GM10266 (cell line): ENCODE results near the gene OSBPL10.

Experiments
- DNase-seq: peaks from one replicate; pipeline ENCODE4 v3.0.0; 2012; ENCODE audit errors: extremely low spot score
- TF ChIP-seq, protein P1 (sequence below): IDR thresholded peaks from 2 replicates; pipeline ENCODE4 v1.5.1; 2012; ENCODE audit warnings: mild to moderate bottlenecking, low read depth; ENCODE audit not compliant: control insufficient read depth, insufficient read depth; ENCODE audit errors: missing control alignments

The OSBPL10 gene

DNA sequence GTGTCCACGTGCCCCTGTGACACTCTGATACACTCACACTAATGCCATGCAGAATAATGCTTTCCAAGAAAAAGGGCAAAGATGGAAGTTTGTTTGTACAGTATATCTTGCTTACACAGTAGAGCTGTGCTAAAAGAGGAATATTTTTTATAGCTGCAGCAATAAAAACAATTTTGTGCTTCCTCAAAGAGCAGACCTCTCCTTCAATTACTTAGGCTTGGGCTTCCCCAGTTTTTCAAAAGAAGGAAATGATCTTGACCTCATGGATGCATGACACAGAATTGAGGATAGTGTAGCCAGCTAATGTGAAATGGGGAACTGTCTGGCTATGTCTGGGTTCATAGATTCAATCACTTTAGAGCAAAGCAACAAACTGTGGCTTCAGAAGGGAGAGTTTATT is 310.9 kb downstream of the OSBPL10 start:
- TF ChIP-seq, protein P1, sequence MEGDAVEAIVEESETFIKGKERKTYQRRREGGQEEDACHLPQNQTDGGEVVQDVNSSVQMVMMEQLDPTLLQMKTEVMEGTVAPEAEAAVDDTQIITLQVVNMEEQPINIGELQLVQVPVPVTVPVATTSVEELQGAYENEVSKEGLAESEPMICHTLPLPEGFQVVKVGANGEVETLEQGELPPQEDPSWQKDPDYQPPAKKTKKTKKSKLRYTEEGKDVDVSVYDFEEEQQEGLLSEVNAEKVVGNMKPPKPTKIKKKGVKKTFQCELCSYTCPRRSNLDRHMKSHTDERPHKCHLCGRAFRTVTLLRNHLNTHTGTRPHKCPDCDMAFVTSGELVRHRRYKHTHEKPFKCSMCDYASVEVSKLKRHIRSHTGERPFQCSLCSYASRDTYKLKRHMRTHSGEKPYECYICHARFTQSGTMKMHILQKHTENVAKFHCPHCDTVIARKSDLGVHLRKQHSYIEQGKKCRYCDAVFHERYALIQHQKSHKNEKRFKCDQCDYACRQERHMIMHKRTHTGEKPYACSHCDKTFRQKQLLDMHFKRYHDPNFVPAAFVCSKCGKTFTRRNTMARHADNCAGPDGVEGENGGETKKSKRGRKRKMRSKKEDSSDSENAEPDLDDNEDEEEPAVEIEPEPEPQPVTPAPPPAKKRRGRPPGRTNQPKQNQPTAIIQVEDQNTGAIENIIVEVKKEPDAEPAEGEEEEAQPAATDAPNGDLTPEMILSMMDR = no peak
- no peak for DNase-seq

DNA sequence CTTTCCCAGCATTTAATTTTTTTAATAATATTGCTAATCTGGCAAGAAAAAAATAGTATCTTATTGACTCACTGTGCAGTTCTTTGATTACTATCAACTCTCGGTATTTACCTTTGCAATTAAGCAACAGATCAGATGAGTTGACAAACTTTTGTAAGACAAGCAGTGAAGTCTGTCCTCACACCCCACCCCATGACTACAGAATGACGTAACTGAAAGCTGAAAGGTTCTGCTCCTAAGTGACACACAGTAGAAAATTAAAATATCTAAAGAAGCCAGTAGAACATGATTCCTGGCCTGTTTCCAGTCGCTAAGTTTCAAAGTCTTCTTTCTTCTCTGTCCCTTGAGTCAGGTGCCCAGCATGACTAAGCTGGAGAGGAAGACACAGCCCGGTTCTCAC is 312.8 kb downstream of the OSBPL10 start:
- TF ChIP-seq, protein P1 = no peak
- no peak for DNase-seq

DNA sequence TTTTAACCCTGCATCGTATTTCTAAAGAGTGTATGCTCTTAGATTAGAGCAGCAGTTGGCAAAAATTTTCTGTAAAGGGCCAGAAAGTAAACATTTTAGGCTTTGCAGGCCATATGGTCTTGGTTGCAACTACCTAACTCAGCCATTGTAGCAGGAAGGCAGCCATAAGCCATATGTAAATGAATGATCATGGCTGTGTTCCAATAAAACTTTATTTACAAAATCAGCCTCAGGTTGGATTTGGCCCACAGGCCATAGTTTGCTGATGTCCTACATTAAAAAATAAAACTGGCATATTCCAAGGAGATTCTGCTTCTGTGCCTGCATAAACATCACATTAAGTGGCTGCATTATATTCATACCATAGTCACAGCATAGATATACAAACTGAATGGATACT is 313.5 kb downstream of the OSBPL10 start:
- TF ChIP-seq, protein P1 = no peak

DNA sequence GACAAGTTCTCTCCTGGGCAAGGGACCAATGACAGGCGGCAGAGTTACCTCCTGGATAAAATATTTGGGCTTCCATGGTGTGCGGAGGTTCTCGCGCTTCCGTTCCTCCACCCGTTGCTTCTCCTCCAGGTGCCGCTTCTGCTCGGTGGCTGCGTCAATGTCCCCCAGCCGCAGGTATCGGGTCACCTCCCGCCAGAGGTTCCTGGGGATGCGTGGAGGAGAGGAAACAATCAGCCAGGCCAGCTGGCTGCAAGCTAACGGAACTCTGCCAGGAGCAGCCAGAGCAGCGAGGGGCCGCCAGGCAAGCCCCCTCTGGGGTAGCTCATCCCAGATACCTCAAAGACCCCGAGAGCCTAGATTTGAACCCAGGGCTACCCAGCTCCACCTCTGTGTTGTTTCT is 317.0 kb downstream of the OSBPL10 start:
- DNase-seq = no peak
- TF ChIP-seq, protein P1 = no peak

More for the DNA sequence above, 313.5 kb downstream of the OSBPL10 start:
- no peak for DNase-seq

DNA sequence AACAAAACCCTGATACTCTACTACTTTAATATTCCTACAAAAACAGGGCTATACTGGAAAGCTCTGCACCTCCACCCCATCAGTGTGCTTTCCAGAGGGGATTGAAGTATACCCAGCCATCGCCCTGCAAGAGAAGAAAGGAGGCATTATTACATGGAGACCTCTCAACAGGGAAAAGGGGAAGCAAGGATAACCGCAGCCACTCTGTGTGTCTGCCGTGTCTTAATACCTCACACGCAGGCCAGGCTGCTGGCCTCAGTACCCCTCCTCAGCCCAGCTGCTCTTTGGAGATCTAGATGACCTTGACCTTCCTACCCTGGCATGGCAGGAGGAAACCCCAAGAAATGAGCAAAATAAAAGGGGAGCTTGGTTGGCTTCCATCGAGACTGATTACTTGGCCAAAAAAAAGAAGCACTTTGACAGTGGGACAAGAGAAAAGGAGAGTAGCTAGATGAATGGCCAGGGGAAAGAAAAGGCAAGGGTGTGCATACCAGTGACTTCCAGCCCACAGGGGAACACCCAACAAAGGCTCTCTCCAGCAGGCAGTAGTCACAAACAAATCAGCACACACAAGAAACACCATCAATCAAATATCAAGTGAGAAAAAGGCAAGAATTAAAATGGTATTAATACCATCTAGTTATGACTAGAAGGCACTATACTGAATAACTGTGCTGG is 318.9 kb downstream of the OSBPL10 start:
- DNase-seq = no peak
- TF ChIP-seq, protein P1 = no peak

DNA sequence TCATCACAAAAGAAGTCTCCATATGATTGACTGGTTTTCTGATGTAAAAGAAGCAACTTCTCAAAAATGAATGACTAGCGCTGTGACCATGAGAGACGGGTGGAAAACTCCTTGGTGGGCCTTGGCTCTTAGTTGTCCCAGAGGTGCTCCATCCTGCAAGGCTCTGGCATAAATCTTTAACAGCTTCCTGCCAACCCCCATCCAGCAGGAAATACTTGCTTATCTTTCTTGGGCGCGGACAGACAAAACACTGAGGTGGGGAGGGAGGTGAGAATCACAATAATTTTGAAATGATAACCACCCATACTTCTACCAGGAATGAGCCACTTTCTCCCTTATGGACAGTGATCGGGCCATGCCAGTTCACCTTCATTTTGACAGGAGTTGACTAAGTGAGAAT is 319.8 kb downstream of the OSBPL10 start:
- DNase-seq = no peak
- TF ChIP-seq, protein P1 = no peak

DNA sequence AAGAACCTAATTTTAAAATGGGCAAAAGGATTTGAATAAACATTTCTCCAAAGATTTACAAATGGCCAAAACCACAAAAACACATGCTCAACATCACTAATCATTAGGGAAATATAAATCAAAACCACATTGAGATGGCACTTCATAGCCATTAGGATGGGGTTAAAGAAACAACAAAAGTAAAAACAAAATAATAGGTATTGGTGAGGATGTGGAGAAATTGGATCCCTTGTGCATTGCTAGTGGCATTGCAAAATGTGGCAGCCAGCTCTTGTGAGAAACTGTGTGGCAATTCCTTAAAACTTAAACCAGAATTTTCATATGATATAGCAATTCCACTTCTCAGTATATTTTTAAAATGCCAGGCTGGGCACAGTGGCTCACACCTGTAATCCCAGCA is 321.8 kb downstream of the OSBPL10 start:
- TF ChIP-seq, protein P1 = no peak
- no peak for DNase-seq
